Keratinocyte (primary cell): ENCODE results near the gene INPP5A. TPM values are rescaled to one million over a fixed set of nuclear protein-coding genes. Genes with fewer than 3 reads are reported as not detected.

Source experiments
- DNase-seq: peaks from one replicate; pipeline ENCODE4 v3.0.0-alpha.2; 2011; ENCODE audit warnings: low read depth, missing footprints, low spot score
- FAIRE-seq: peaks from 2 replicates; lab custom pipeline; 2011; peaks lifted over from hg19 to GRCh38; lab: Jason Lieb, UNC
- H2AFZ ChIP-seq: 2 replicates; pipeline ENCODE4 v1.6.0; 2012; ENCODE audit warnings: low read length, control low read depth, inconsistent platforms; ENCODE audit not compliant: control insufficient read depth
- H3K27ac ChIP-seq: 2 replicates; pipeline ENCODE4 v1.5.1; 2011; ENCODE audit warnings: low read length; ENCODE audit not compliant: control insufficient read depth, insufficient read depth
- H3K27me3 ChIP-seq: 3 replicates; pipeline ENCODE4 v1.6.0; 2011; ENCODE audit warnings: low read length; ENCODE audit not compliant: control insufficient read depth, insufficient read depth; ENCODE audit errors: extremely low read depth
- H3K36me3 ChIP-seq, 2 experiments: 2 replicates in 1 of 2; 3 replicates in 1 of 2; pipeline ENCODE4 v1.5.1; 2011; ENCODE audit warnings: low read length in 2 of 2, mild to moderate bottlenecking in 1 of 2; ENCODE audit not compliant: control insufficient read depth in 2 of 2, insufficient read depth in 2 of 2; ENCODE audit errors: extremely low read depth in 1 of 2
- H3K4me1 ChIP-seq: 3 replicates; pipeline ENCODE4 v1.5.1; 2011; ENCODE audit warnings: low read length; ENCODE audit not compliant: control insufficient read depth, insufficient read depth; ENCODE audit errors: extremely low read depth
- H3K4me2 ChIP-seq: 3 replicates; pipeline ENCODE4 v1.6.0; 2011; ENCODE audit warnings: low read depth, low read length; ENCODE audit not compliant: control insufficient read depth, insufficient read depth; ENCODE audit errors: extremely low read depth
- H3K4me3 ChIP-seq, 3 experiments: fragments of 200-600 bp in 1 of 3; sonication (generic) in 1 of 3; 2 replicates in 2 of 3; 3 replicates in 1 of 3; pipeline ENCODE4 v1.5.1; 2011 to 2016; ENCODE audit warnings: low read length in 3 of 3, mild to moderate bottlenecking in 3 of 3, control low read depth in 2 of 3, inconsistent platforms in 1 of 3, low read depth in 1 of 3, mixed read lengths in 1 of 3, mixed run types in 1 of 3, moderate library complexity in 1 of 3; ENCODE audit not compliant: control insufficient read depth in 2 of 3, insufficient read depth in 2 of 3; ENCODE audit errors: extremely low read depth in 1 of 3
- H3K79me2 ChIP-seq: 2 replicates; pipeline ENCODE4 v1.6.0; 2012; ENCODE audit warnings: low read length; ENCODE audit not compliant: control insufficient read depth, insufficient read depth
- H3K9ac ChIP-seq: 3 replicates; pipeline ENCODE4 v1.6.0; 2011; ENCODE audit warnings: low read length; ENCODE audit not compliant: control insufficient read depth, insufficient read depth; ENCODE audit errors: extremely low read depth
- H3K9me1 ChIP-seq: 3 replicates; pipeline ENCODE4 v1.6.0; 2011; ENCODE audit warnings: low read length; ENCODE audit not compliant: control insufficient read depth, insufficient read depth; ENCODE audit errors: extremely low read depth
- H3K9me3 ChIP-seq: 2 replicates; pipeline ENCODE4 v1.5.1; 2012; ENCODE audit warnings: low read depth, low read length; ENCODE audit not compliant: control insufficient read depth
- H4K20me1 ChIP-seq: 3 replicates; pipeline ENCODE4 v1.6.0; 2011; ENCODE audit warnings: low read length; ENCODE audit not compliant: control insufficient read depth, insufficient read depth; ENCODE audit errors: extremely low read depth
- CTCF ChIP-seq, 3 experiments: IDR thresholded peaks in 1 of 3; conservative IDR thresholded peaks in 1 of 3; optimal IDR thresholded peaks in 1 of 3; 2 replicates in 2 of 3; 3 replicates in 1 of 3; pipeline versions ENCODE3 to v1.5.1; 2011; ENCODE audit warnings: low read length in 3 of 3, mild to moderate bottlenecking in 3 of 3, moderate library complexity in 2 of 3, control low read depth in 1 of 3, inconsistent platforms in 1 of 3; ENCODE audit not compliant: insufficient read depth in 2 of 3; ENCODE audit errors: extremely low read depth in 1 of 3
- EZH2 ChIP-seq: IDR thresholded peaks from one replicate; pipeline ENCODE4 v1.6.1; 2012; ENCODE audit warnings: inconsistent platforms, mild to moderate bottlenecking, low read length, moderate library complexity
- dilution Hi-C: fragments of 300-500 bp; cut with MboI; formaldehyde crosslinking; loops from one replicate; pipeline ENCODE4 v1.7.0; 2020; ENCODE audit warnings: low sequenced_read_pairs; ENCODE audit not compliant: extremely low pct_ligation_motif_present
- polyA plus RNA-seq, 5 experiments: library from polyadenylated mRNA; depleted of rRNA in 3 of 5; stranded (reverse) in 3 of 5; stranded (forward) in 1 of 5; unstranded in 1 of 5; fragments of >200 nt; gene quantifications; 1 replicate in 1 of 5; 2 replicates in 3 of 5; 3 replicates in 1 of 5; pipeline versions ENCODE4 v1.2.1 to v1.2.3, GENCODE V29; 2011 to 2012; ENCODE audit warnings: missing spikeins in 2 of 5, low read depth in 1 of 5, low replicate concordance in 1 of 5

INPP5A gene
- polyA plus RNA-seq, 1 donor (not counting 4 experiments of a cell fraction or from before 2014, with no cell fraction given) = 11.2 TPM

- no peaks in the 10 kb centered on the region for H3K27me3 ChIP-seq
- FAIRE-seq = no peak
- no peaks in the 10 kb centered on the region for H3K4me1 ChIP-seq
- H3K9me3 ChIP-seq = peaks cover under 1% of the 10 kb centered on the region
- no peaks in the 10 kb centered on the region for H3K36me3 ChIP-seq
- no peak overlapping the region for H3K27ac ChIP-seq
- H3K9me1 ChIP-seq = no peaks in the 10 kb centered on the region
- H4K20me1 ChIP-seq = peaks cover 3% of the 10 kb centered on the region
- TF ChIP-seq CTCF (optimal IDR thresholded peaks at IDR 0.05 in 1 of 3, IDR thresholded peaks at IDR 0.05 in 1 of 3, conservative IDR thresholded peaks at IDR 0.05 in 1 of 3; ENCODE audit: extremely low read depth in 1 of 3, insufficient read depth in 2 of 3, low read length in 3 of 3) (no peak), EZH2 (no peak)
- H3K9ac ChIP-seq = no peak overlapping the region
- dilution Hi-C loops = no loop called here
- no peak overlapping the region for H2AFZ ChIP-seq
- H3K4me3 ChIP-seq = no peak overlapping the region
- no peak for DNase-seq
- no peak overlapping the region for H3K4me2 ChIP-seq
- no peaks in the 10 kb centered on the region for H3K79me2 ChIP-seq
Observed at GRCh38 chr10:132624847-132625471, 87.4 kb downstream of the INPP5A start.

- Histone ChIP-seq H3K9ac (no peak overlapping the region), H3K27me3 (no peaks in the 10 kb centered on the region), H3K9me1 (no peaks in the 10 kb centered on the region), H3K9me3 (no peaks in the 10 kb centered on the region), H3K27ac (no peak overlapping the region), H3K4me1 (no peaks in the 10 kb centered on the region), H3K4me3 (no peak overlapping the region), H3K79me2 (no peaks in the 10 kb centered on the region), H2AFZ (no peak overlapping the region), H3K36me3 (no peaks in the 10 kb centered on the region), H4K20me1 (peaks cover 3% of the 10 kb centered on the region), H3K4me2 (no peak overlapping the region)
- no peak for DNase-seq
- TF ChIP-seq EZH2 = no peak
- no peak for TF ChIP-seq CTCF (optimal IDR thresholded peaks at IDR 0.05 in 1 of 3, IDR thresholded peaks at IDR 0.05 in 1 of 3, conservative IDR thresholded peaks at IDR 0.05 in 1 of 3; ENCODE audit: extremely low read depth in 1 of 3, insufficient read depth in 2 of 3, low read length in 3 of 3)
- no peak for FAIRE-seq
- dilution Hi-C loops = no loop called here
Observed at GRCh38 chr10:132626019-132626760, 88.6 kb downstream of the INPP5A start.
